ENCODE data around the gene CTNNA3.

- TF ChIP-seq POLR2A (IDR thresholded peaks at IDR 0.05) (no peak), CTCF (IDR thresholded peaks at IDR 0.05) (no peak)
These were observed 1333.5 kb downstream of the CTNNA3 start for GRCh38 chr10:66362522-66362921.
